H1 (cell line): ENCODE results near the gene SH2D2A. TPM values are rescaled to one million over a fixed set of nuclear protein-coding genes. Genes with fewer than 3 reads are reported as not detected.

Experiments
- BACH1 ChIP-seq: IDR thresholded peaks from 2 replicates; pipeline ENCODE4 v1.6.1; 2012; ENCODE audit warnings: low read length, improper control_type of control experiment
- CHD1 ChIP-seq: IDR thresholded peaks from 2 replicates; pipeline ENCODE4 v1.6.1; 2012; ENCODE audit warnings: low read depth, low read length, improper control_type of control experiment
- JUND ChIP-seq: IDR thresholded peaks from 2 replicates; pipeline ENCODE4 v1.6.1; 2011; ENCODE audit warnings: mild to moderate bottlenecking, improper control_type of control experiment, low read length
- KDM5A ChIP-seq: fragments of 200-600 bp; IDR thresholded peaks from 2 replicates; pipeline ENCODE4 v1.7.1; 2012; ENCODE audit warnings: mild to moderate bottlenecking, low read length, inconsistent platforms, mixed read lengths
- RAD21 ChIP-seq, 2 experiments: IDR thresholded peaks in 1 of 2; conservative IDR thresholded peaks in 1 of 2; 2 replicates each; pipeline ENCODE4 v1.6.1; 2011; ENCODE audit warnings: low read depth in 2 of 2, low read length in 2 of 2, improper control_type of control experiment in 1 of 2, inconsistent platforms in 1 of 2, mild to moderate bottlenecking in 1 of 2, moderate library complexity in 1 of 2
- RBBP5 ChIP-seq: IDR thresholded peaks from 2 replicates; pipeline ENCODE4 v1.7.1; 2012; ENCODE audit warnings: low read depth, mild to moderate bottlenecking, inconsistent platforms, low read length, moderate library complexity, borderline replicate concordance
- SIRT6 ChIP-seq: IDR thresholded peaks from one replicate; pipeline ENCODE4 v1.7.1; 2012; ENCODE audit warnings: low read length, inconsistent platforms
- YY1 ChIP-seq: IDR thresholded peaks from 2 replicates; pipeline ENCODE4 v1.6.1; 2011; ENCODE audit warnings: low read depth, mild to moderate bottlenecking, low read length
- polyA plus RNA-seq, 7 experiments: library from polyadenylated mRNA; depleted of rRNA in 3 of 7; stranded (reverse) in 5 of 7; unstranded in 2 of 7; fragments of >200 nt in 5 of 7; fragments of 200-250 nt in 2 of 7; gene quantifications; 1 replicate in 5 of 7; 2 replicates in 1 of 7; 4 replicates in 1 of 7; pipeline versions ENCODE4 v1.2.1 to v1.2.3, GENCODE V29; 2011 to 2013; ENCODE audit warnings: missing spikeins in 2 of 7, mixed read lengths in 2 of 7
- total RNA-seq: library from RNA; stranded (reverse); fragmentation: NEBNext Ultra II Directional; extraction: Animal tissue kit (Norgen Biotek cat#: 25700); gene quantifications from 2 replicates; pipeline ENCODE4 v1.2.1, GENCODE V29; 2021

Gene SH2D2A
- total and polyA plus RNA-seq, 2 of the 8 experiments (the other 6 are each of a cell fraction or from before 2014, with no cell fraction given) = 3.3 to 7.9 TPM

- TF ChIP-seq RAD21 (IDR thresholded peaks at IDR 0.05 in 1 of 2, conservative IDR thresholded peaks at IDR 0.05 in 1 of 2; ENCODE audit: low read depth in 2 of 2, low read length in 2 of 2) (no peak), CHD1 (no peak), JUND (no peak), YY1 (no peak), RBBP5 (no peak), SIRT6 (no peak), KDM5A (no peak), BACH1 (no peak)
- TF ChIP-seq, all 59 proteins: peak for 0
Measured at GRCh38 chr1:156772222-156772621, 44.4 kb downstream of the SH2D2A start (continued).
